Lung microvascular endothelial cell (primary cell): ENCODE data around the gene KLHDC9. TPM values are rescaled to one million over a fixed set of nuclear protein-coding genes. Genes with fewer than 3 reads are reported as not detected.
"Not testable (repeated sequence)": the region's sequence is repeated elsewhere in the genome, so short reads cannot be mapped to it uniquely, and the experiment has no call there.

Experiments used
- DNase-seq, 2 donors: peaks; one replicate each; pipeline versions ENCODE4 v3.0.0 to v3.0.0-alpha.2; 2010; ENCODE audit warnings: low read depth in 2 of 2
- total RNA-seq: library from RNA; depleted of rRNA; stranded (reverse); fragments of >200 nt; gene quantifications from 2 replicates; pipeline ENCODE4 v1.2.1, GENCODE V29; 2014

KLHDC9 gene, protein sequence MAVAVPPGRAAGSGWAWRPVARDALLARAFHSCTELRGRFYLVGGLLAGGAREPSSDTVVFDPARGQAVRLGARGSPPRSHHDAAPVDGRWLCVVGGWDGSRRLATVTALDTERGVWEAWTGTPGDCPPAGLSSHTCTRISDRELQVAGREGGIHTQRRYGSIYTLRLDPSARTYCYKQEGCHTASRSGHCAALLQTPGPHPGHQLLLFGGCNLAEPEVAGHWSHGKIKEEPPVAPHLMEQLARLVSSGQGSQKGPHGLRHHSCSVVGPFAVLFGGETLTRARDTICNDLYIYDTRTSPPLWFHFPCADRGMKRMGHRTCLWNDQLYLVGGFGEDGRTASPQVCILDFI
- total RNA-seq = 0.65 and 0.99 TPM in 2 replicates

DNA sequence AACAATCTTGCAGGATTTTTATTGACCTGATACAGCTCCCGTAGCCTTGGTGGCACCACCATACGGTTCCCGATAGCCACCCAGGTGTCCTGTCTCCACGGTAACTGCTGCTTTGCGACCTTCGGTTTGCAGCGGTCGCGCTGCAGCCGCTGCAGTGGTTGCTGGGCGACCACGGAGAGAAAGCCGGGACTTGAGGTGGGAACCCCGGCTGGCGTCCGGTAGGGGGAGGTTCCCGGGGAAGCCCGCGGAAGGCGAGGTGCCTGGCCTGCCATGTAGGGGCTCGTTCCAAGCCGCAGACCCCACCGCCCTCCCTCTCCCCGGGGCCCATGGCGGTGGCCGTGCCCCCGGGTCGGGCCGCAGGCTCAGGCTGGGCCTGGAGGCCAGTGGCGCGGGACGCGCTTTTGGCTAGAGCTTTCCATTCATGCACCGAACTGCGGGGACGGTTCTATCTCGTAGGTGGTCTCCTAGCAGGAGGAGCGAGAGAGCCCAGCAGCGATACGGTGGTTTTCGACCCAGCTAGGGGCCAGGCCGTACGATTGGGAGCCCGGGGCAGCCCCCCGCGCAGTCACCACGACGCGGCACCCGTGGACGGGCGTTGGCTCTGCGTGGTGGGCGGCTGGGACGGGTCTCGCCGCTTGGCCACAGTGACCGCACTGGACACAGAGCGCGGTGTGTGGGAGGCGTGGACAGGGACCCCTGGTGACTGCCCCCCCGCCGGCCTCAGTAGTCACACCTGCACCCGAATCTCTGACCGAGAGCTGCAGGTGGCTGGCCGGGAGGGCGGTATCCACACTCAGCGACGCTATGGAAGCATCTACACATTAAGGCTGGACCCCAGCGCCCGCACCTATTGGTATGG is at the start of gene KLHDC9:
Gene KLHDC9 (plus strand): TSS at position 152 of the 859 bp plus-strand sequence. CDS start 175 bp downstream, at position 327.
- peak; percentile 80 to 82 for DNase-seq

DNA sequence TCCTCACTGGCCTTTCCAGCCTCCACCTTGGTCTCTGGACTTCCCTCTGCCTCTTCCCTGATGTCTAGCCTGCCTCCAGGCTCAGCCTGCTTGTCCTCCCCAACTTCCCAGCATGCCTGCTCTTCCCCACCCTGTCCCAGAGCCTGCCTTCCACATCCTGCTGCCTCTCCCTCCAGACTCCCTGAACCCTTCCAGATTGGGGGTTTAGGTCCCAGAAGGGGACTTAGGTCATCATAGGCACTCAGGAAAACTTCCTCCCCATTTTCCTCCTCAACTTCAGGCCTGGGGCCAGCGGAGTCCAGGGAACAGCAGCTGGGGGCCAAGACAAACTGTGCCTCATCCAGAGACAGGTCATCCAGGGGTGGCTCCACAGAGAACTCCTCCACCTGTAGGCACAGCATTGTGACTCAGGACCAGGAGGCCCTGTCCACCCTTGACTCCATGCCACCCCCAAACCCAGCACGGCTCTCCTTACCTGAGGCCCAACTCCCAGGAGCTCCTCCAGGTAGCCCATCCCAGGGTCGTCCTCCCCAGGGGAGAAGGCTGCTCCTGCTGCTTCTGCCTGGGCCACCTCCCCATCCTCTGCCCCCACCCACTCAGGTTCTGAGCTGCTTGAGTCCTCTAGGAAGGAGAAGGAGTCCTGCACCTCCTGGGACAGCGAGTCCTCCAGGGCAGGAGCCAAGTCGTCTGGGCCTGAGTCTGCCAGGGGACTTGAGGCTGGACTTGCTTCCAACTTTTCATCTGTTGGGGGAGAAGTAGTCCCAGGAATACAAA is 49.0 kb upstream of the KLHDC9 start:
- DNase-seq = no peak

DNA sequence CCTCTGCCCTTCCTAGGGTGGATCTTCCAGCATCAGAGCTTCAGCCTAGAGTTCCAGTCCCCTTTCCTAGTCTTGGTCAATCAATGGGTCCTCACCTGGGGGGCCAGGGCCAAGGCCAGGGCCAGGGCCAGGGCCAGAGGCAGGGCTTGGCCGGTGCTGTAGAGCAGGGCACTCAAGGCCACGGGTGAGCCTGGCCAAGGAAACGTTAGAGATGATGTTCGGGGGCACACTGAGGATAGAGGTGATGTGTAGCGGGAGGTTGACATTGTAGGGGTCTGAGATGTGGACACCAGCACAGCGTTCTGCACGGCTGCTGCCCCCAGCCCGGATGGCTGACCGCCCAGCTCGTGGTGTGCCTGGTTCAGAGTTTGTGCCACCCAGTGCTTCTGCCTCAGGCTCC is 46.9 kb upstream of the KLHDC9 start:
- DNase-seq = no peak

DNA sequence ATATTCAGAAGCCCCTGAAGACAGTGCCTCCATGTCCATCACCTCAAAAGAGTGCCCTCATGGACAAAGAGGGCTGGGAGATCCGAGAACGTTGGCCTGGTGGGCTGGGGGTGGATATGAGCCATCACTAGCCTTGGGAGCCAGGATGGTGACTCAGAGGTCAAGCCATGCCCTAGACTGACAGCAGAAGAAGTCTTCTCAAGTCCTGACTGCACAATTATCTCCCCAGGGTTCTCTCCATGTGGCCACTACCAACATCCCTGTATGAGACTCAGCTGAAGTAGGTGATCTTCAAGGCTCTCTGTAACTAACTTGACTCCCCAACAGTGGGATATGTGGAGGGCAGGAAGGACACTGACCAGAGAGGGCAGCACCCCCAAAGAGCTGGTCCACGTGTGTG is 45.3 kb upstream of the KLHDC9 start:
- peak in 1 of 2 donors; percentile 40 for DNase-seq

DNA sequence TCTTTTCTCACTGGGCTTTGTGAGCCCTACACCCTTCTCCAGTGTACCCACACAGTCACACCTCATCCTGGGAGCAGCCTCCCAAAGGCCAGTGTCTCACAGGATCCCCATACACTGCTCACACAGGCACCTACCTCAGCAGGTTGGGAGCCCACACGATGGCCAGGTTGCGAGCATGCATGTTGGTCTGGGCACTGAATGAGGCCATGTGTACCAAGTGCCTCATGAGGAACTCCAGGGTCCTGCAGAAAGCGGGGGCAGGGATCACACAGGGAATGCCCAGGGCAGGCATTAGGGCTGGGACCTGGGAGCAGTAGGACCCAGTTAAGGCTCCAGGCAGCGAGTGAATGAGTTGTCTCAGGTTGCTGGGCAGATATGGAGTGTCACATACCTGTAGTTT is 43.9 kb upstream of the KLHDC9 start:
- DNase-seq = no peak

DNA sequence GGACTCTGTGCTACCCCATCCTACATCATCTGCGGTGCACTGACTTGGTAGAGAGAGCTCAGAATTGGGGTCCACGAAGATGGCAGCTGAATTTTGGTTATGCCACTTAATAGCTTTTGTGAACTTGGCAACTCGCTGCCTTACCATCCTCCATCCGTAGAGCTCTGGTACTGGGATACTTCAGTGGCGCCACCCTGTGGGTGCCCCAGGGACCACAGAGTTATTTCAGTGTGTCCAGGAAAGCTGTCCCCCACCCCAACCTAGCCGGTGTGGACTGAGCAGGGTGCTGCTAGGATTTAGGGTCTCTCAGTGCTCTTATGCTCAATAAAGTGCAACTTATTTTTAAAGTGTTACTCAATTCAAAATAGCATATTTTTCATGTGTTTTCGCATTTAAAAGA is 43.4 kb upstream of the KLHDC9 start:
- no peak for DNase-seq

DNA sequence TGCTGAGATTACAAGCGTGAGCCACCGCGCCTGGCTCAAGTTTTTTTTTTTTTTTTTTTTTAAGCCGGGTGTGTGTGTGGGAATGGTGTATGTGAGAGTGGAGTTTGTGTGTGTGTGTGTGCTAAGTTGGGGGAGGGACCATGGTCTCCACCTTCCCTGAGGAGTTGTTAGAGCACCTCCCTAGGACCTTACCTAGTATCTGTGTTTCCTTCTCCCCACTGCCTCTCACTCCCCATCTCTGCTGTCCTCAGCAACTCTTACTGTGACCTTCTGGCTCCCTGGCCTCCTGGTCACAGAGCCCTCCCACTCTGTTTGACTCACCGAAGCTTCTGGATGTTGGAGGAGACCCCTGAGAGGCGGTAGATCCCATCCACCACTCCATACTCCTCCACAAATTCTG is 38.9 kb upstream of the KLHDC9 start:
- DNase-seq = no peak

DNA sequence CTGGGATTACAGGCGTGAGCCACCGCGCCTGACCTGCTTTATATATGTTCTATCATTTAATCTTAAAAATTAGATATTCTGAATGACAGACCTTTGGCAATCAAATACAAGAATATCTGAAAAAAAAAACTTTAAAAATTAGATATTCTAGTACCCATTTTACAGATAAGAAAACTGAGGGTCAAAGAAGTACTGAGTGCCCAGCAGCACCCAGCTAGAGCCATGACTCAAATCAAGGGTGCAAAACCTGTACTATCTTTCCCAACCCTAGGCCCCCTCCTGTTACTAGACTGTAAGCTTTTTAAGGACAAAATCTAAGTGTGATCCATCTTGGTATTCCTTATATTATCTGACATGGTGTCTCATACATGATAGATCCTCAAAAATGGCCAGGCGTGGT is 36.7 kb upstream of the KLHDC9 start:
- DNase-seq = no peak

DNA sequence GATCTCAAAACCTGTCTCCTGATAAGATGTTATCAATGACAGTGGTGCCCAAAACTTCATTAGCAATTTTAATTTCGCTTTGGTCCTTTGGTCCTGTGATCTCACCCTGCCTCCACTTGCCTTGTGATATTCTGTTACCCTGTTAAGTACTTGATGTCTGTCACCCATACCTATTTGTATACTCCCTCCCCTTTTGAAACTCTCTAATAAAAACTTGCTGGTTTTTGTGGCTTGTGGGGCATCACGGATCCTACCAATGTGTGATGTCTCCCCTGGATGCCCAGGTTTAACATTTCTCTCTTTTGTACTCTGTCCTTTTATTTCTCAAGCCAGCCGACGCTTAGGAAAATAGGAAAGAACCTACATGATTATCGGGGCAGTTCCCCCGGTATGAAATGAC is 34.2 kb upstream of the KLHDC9 start:
- DNase-seq = not testable (repeated sequence)

DNA sequence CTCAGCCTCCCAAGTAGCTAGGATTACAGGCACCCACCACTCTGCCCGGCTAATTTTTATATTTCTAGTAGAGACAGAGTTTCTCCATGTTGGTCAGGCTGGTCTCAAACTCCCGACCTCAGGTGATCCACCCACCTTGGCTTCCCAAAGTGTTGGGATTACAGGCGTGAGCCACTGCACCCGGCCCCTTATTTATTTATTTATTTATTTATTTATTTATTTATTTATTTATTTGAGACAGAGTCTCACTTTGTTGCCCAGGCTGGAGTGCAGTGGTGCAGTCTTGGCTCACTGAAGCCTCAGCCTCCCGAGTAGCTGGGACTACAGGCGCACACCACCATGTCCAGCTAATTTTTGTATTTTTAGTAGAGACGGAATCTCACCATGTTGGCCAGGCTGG is 32.5 kb upstream of the KLHDC9 start:
- not testable (repeated sequence) for DNase-seq

DNA sequence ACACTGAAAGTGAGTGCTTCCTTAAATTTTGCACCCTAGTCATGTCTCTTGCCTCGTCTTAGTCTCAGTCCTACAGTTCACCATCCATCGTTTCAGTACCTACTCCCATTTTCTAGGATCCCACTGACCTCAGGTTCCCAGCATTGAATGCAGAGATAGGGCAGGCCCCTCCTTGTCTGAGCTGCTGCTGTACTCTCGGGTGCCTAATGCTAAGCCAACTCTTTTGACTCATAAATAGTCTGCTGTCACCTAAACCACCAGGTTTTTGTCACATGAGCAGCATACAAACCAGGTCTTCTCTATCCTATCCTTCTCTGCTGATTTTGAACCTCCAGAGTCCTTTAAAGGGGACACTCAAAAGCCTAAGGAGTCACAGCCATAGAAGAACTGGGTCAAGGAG is 31.5 kb upstream of the KLHDC9 start:
- no peak for DNase-seq

DNA sequence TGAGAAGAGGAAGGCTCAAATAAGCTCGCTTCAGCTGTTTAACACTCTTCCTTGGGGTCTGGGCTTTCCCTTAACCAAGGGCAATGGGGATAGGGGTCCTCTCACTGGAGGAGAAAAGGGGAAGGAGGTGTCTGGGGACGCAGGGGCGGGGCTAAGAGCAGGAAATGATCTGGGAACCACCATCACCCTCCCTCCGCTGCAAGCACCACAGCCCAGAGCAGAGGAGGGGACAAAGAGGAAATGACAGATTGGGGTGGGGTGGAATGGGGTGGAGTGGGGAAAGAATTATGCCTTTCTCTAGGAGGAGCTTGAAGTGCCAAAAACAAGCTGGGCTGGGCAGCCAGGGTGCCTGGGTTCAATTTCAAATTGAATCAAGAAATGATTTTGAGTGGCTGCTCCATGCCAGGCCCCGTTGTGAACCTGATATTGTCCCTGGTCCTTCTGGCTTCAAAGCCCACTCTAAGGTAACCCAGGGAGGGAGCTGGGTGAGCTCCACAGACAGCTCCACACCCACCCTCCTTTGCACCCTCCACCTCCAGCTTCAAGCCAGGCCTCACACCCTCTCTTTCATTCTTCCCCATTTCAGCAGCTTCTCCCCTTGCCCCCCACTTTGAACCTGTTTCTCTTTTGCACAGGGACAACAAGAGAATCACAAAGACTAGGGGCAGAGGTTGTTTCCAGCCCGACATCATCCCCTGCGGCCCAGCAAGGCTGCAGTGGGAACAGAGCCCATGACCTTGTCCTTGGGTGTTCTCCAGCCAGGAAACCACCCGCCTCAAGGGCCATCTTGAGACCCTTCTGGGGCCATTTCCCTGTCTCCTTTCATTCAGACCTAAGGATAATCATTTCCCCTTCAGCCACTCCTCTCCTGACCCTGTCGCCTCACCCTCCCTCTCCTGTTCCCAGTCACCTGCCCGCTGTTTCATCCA is 29.6 kb upstream of the KLHDC9 start:
- DNase-seq = peak in 1 of 2 donors; percentile 30

DNA sequence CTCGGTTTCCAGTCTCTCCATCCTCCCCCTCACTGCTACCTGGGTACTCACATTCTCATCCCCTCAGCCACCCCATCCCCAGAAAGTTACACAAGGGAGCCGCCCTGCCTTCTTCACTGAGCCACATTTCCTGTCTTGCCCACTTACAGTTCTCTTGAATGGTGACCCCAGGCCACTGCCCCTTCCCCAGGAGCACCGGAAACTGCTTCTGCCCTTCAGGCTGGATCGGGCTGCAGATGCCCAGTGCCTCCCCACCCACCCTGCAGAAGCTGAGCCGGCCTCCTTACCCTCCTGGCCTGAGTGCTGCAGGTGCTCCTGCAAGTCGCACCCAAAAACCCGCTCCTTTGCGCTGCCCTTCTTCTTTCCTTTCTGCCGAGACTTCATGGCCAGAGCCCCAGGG is 28.9 kb upstream of the KLHDC9 start:
- no peak for DNase-seq

DNA sequence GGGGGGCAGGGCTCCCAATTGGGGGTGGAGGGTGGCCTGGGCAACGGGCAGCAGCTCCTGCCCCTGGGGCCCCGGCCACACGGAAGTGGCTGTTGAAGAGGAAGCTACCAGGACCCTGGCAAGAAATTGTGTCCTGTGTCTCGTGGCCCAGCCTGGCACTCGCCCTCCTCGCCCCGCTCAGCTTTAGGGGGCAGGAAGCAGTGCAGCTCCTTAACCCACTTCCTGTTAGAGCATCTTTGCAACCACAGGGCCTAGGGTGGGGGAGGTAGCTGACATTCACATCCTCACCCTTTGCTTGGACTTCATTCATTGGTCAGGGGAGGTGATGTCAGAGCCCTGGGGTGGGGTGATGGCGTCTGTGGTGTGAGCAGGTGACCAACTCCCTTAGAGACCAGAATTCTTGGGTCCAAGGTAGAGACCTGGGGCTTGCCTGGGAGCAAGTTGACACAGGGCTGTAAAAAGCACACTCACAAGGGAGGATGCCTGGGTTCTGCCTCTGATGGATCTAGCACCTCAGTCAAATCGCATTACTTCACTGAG is 28.4 kb upstream of the KLHDC9 start, which contains the start of gene ARHGAP30:
Gene ARHGAP30 (minus strand): TSS at position 161 of the 540 bp plus-strand sequence. CDS start 267 bp downstream, outside the sequence.
- no peak for DNase-seq

DNA sequence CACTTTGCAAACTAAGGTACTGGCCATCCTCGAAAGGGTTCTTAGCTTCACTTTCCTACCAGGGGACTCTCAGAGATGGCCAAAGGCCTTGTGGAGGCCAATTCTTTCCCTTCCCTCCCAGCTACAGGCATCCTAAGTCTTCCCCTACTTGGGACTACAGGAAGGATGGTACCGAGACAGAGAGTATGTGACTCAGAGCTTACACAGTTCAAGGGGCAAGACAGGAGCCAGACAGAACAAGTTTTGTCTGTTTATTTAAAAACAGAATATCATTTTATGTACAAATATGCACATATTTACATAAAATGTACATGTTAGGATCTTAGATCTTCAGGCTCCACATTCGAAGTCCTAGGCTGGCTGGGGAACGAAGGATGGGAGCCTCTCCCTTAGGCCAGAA is 27.4 kb upstream of the KLHDC9 start:
- no peak for DNase-seq

DNA sequence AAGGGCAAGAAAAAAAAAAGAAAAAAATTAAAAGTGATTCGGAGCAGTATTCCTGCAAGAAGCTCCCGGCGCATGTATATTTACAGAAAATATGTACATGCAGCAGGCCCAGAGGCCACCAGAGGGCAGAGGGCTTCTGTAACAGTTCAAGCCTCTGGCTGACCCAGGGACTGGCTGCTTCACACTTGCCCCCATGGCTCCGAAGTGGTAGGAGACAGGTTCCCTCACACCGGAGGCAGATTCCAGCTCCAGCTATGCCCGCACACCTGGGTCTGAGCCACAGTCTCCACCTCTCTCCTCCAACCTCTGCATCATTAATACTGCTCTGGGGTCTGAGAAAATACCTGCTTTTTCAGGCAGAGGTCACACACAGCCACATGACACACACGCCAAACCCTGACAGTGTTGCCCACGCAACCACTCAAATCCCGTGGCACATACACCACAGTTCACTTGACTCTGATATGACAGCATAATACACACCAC is 26.2 kb upstream of the KLHDC9 start:
- DNase-seq = peak; percentile 28 to 45

DNA sequence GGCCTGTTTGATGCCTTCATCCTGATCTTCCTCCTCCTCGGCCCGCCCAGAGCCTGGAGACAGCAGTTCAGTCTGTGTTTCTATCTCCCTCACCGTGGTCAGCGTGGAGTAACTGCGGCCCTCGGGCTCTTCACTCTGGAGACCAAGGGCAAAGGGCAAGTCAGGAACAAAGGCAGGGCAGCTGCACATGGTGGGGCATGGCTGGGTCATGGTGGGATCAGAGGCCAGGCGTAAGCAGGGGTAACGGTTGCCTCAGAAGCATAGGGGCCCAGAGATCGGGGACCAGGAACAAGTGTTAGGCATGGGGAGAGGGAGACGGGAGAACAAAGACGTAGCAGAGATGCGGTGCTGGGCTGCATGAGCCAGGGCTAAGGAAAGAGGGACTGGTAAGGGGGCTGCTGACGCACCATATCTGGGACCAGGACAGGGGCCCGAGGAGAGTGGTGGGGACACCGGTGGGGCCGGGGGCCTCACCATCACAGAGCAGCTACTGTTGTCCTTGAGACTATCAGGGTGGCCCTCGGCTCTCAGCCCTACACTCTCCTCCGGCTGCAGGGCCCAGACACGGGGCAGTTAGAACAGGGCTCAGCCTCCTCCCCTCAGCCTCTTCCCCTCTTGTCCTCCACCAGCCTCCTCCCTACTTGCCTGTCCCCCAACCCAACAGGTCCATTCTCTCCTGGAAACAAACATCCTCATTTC is 25.3 kb upstream of the KLHDC9 start:
- DNase-seq = no peak

DNA sequence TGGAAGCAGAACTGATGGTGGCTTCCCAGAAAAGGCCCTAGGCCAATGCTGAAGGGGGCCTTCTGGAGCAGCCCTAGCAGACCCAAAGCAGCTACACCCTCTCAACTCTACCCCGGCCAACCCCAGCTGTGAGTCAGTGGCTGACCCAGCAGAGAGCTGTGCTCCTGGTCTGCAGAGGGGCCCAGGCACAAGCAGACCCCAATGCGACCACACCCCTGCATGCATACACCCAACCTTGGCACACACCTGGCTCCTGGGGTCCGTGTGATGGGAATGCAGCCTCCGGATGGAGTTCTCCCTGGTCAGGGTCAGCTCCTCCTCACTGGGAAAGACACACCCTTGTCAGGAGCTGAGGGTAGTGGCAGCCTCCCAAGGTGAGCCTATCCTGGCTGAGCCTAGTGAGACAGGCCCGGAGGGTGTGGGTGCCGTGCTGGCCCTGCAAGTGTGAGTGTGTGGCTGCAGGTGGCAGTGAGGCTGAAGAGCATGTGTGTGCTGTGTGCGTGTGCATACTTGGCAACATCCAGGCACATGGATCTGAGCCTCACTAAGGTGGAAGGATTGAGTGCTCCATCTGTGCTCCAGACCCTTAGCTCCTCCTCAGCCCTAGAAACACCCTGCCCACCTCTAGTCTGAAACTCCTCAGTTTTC is 24.6 kb upstream of the KLHDC9 start:
- no peak for DNase-seq
